Measurements from ENCODE around the gene TKT.

DNA sequence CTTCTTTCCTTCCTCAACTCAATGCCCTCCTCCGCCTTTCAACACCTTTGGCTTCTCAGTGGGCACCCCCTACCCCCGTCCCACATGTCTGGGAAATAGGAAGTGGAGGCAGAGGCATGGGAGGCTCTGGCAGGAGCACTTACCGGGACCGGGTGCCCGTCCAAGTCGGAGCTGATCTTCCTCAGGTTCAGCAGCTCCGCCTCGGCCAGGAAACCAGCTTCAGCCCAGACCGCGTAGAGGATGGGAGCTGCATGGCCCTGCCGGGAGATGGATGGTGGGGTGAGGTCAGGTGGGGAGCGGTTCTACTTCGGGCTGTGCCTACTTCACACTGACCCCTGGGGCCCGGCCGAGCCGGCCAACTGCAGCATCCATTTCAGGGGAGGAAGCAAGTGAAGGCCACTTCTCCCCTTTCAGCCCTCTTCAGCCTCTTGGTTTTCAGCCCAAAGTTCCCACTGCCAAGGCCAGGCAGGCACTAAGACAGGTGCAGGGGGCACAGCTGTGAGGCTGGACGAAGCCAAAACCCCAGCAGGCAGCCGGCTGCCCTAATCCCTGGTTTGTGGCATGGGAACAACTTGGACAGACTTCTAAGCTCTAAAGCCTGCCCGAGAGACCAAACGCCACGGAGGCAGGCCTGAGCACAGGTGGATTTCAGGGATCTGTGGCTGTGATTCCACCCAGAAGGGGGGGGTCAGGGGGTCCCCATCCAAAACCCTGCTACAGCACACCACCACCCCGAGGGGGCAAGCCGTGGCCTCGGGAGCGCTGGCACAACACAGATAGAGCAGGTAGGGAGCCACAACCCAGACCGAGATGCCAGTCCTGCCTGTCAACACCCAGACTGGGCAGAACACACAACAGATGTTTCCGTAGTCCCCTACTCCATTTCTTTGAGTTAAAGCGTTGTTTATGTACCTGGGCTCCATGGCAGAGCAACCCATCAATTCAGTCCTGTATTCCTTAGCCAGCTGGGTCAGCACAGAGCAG lies 14.5 kb downstream of the TKT start:
- no peak for TF ChIP-seq GATA2 (IDR thresholded peaks at IDR 0.05; ENCODE audit: low read depth, low read length)
- TF ChIP-seq GATA3 (IDR thresholded peaks at IDR 0.05; ENCODE audit: low read depth, low read length): no peak

Data from SH-SY5Y (cell line).